GM10248 (cell line): ENCODE data around the gene ENO3.

Experiments
- CTCF ChIA-PET: fragments of 300-600 bp; sonication (Branson Sonifier 250); formaldehyde crosslinking; extraction: SDS; loops from one replicate; lab custom pipeline; 2021; ENCODE audit warnings: antibody characterized with exemption; lab: Yijun Ruan, JAX
- POLR2A ChIA-PET: fragments of 350-650 bp; sonication (Branson Sonifier 250); formaldehyde crosslinking; extraction: SDS; loops from one replicate; lab custom pipeline; 2020; ENCODE audit warnings: antibody characterized with exemption; lab: Yijun Ruan, JAX
- DNase-seq: peaks from one replicate; pipeline ENCODE4 v3.0.0; 2012; ENCODE audit errors: extremely low spot score
- CTCF ChIP-seq: IDR thresholded peaks from 2 replicates; pipeline ENCODE4 v1.5.1; 2012; ENCODE audit warnings: mild to moderate bottlenecking, low read depth; ENCODE audit errors: extremely low read depth, missing control alignments, control extremely low read depth

The ENO3 gene

GRCh38 chr17:4945176-4945943, 5.6 kb upstream of the ENO3 start:
- ChIA-PET CTCF (interaction anchor here (1.1 to 4.0 kb wide), 4 partner anchors 11 to 85 kb away, joined by 3 to 11 read pairs (median 6); partner anchors contain the start of genes INCA1 and KIF1C), POLR2A (interaction anchor here (1.1 kb wide), 1 partner anchor 22 kb away, joined by 6 read pairs; the partner anchor contains the start of gene SPAG7)
- no peak for TF ChIP-seq CTCF
- peak; percentile 75 for DNase-seq

GRCh38 chr17:4945944-4946280, 5.0 kb upstream of the ENO3 start:
- no peak for TF ChIP-seq CTCF
- POLR2A ChIA-PET, result no interaction called here
- no peak for DNase-seq
- CTCF ChIA-PET, result interaction anchor here (1.1 to 4.0 kb wide), 4 partner anchors 11 to 85 kb away, joined by 3 to 11 read pairs (median 6); partner anchors contain the start of genes INCA1 and KIF1C

GRCh38 chr17:4946312-4946976, 4.5 kb upstream of the ENO3 start:
- ChIA-PET CTCF (interaction anchor here (1.2 to 4.0 kb wide), 4 partner anchors 10 to 51 kb away, joined by 3 to 11 read pairs (median 6); partner anchors contain the start of genes INCA1, KIF1C and SPAG7), POLR2A (no interaction called here)
- no peak for DNase-seq
- no peak for TF ChIP-seq CTCF

GRCh38 chr17:4947010-4947410, 3.9 kb upstream of the ENO3 start:
- CTCF ChIA-PET, result interaction anchor here (1.2 to 4.0 kb wide), 4 partner anchors 9 to 51 kb away, joined by 3 to 11 read pairs (median 6); partner anchors contain the start of genes INCA1, KIF1C and SPAG7
- DNase-seq, result no peak
- TF ChIP-seq CTCF, result no peak
- POLR2A ChIA-PET, result interaction anchor here (1.0 kb wide), 1 partner anchor 20 kb away, joined by 3 read pairs; the partner anchor contains the start of gene SPAG7

GRCh38 chr17:4947411-4948165, 3.3 kb upstream of the ENO3 start:
- TF ChIP-seq CTCF, result no peak
- POLR2A ChIA-PET, result interaction anchor here (1.0 to 1.4 kb wide), 2 partner anchors 8 to 20 kb away, joined by 3 to 6 read pairs; partner anchors contain the start of genes RNF167, SLC25A11 and SPAG7
- CTCF ChIA-PET, result interaction anchor here (1.5 to 4.0 kb wide), 4 partner anchors 9 to 38 kb away, joined by 4 to 11 read pairs (median 8); partner anchors contain the start of gene SPAG7
- peak; percentile 72 for DNase-seq
